ENCODE measurements around the gene FNDC11.
"Not testable (repeated sequence)": the region's sequence is repeated elsewhere in the genome, so short reads cannot be mapped to it uniquely, and the experiment has no call there.

Gene FNDC11

DNA sequence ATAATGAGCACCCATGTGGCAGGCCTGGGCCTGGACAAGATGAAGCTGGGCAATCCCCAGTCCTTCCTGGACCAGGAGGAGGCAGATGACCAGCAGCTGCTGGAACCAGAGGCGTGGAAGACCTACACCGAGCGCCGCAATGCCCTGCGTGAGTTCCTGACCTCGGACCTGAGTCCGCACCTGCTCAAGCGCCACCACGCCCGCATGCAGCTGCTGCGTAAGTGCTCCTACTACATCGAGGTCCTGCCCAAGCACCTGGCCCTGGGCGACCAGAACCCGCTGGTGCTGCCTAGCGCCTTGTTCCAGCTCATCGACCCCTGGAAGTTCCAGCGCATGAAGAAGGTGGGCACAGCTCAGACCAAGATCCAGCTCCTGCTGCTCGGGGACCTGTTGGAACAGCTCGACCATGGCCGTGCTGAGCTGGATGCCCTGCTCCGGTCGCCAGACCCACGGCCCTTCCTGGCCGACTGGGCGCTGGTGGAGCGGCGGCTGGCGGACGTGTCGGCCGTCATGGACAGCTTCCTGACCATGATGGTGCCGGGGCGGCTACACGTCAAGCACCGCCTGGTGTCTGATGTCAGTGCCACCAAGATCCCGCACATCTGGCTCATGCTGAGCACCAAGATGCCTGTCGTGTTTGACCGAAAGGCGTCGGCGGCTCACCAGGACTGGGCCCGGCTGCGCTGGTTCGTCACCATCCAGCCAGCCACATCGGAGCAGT is 1.9 kb downstream of the FNDC11 start:
- DNase-seq: no peak

DNA sequence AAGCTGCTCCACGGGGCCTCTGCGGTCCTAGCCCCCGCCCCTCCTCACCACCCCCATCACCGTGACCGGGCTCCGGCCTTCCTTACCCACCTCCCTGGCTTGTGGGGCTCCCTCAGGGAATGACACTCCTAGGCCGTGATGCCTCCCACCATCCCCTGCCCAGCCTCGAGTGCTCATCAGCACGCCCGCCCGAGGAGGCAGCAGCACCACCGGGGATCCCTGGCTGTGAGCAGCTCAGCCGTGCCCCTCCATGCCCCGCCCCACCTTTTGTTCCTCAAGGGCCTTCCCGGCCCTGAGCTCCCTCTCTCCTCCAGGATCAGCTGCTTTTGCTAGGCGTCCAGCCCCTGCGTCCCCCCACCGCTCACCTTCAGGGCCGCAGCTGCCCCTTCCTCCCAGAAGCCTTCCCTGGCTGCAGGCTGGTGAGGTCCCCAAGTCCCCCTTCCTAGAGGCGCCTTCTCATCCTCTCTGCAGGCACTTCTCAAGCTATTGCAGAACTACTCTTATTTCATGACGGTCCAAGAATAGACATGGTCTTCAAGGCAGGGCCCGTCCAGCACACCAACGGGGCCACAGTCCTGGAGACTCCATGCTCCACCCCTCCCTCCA is 3.0 kb downstream of the FNDC11 start:
- DNase-seq: no peak

GRCh38 chr20:63557481-63557891 is 3.5 kb downstream of the FNDC11 start:
- DNase-seq: no peak

DNA sequence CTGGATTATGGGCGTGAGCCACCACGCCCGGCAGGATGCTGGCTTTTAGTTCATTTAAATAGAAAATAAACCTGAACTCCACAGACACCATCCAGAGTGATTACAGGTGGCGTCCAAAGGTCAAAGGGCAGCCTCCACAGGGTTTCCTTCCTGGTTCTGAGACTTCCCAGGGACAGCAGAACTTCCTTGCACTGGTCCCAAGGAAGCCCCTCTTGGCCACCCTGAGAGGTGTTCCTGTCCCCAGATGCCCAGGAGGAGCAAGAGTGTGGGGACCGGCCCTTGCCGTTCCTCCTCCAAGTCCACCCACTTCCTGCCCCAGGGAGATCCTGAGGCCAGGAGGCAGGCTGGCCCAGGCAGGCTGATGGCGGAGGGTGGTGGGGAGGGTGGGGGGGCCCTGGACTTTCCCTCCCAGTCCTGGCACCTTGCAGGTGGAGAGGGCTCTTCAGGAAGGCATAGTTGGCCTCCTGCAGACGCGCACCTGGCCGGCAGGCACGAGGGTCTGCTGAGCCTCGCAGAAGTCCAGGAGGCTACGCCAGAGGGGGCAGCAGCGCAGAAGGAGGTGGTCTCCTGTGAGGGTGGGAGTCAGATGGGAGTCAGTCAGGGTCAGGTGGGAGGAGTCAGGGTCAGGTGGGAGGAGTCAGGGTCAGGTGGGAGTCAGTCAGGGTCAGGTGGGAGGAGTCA is 5.0 kb downstream of the FNDC11 start:
- no peak for DNase-seq

DNA sequence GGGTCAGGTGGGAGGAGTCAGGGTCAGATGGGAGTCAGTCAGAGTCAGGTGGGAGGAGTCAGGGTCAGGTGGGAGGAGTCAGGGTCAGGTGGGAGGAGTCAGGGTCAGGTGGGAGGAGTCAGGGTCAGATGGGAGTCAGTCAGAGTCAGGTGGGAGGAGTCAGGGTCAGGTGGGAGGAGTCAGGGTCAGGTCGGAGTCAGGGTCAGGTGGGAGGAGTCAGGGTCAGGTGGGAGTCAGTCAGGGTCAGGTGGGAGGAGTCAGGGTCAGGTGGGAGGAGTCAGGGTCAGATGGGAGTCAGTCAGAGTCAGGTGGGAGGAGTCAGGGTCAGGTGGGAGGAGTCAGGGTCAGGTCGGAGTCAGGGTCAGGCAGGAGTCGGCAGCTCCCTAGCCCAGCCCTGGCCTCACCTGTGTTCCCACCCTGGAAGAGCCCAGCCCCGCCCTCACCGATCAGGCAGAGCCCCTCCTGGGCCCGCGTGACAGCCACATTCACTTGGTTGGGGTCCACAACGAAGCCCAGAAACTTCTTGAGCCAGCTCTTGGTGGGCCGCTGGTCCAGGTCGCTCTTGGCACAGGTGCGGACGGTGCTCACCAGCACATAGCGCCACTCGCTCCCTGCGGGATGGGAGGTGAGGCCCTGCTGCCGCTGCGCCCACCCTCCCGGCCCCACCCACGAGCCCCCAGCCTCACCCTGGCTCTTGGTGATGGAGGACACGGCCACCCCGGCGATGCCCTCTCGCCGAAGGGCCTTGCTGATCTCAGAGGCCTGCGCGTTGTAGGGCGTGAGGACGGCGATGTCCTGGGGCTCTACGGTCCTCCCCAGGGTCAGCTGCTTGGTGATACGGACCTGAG is 5.8 kb downstream of the FNDC11 start:
- DNase-seq: not testable (repeated sequence)

DNA sequence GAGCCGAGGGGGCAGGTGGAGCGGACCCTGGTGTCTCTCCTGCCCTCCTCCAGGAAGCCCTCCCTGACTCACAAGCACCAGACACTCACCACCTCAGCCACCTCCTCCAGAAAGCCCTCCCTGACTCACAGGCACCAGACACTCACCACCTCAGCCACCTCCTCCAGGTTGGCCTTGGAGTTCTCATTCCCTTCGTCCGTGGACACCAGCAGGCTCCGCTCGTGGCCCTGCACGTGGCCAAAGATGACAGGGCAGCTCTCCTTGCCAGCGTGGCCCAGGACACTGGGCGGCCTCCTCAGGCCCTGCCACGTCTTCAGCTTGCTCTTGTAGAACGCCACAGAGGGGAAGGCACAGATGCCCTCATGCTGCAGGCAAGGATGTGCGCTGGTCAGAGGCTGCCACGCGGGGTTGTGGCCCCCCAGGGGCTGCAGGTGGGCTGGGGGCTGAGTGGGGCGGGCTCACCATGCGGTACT is 6.4 kb downstream of the FNDC11 start:
- DNase-seq: no peak

GRCh38 chr20:63560856-63561609 is 7.1 kb downstream of the FNDC11 start:
- no peak for DNase-seq

- DNase-seq: no peak
Measured at GRCh38 chr20:63561624-63562396, 7.9 kb downstream of the FNDC11 start.

- DNase-seq: no peak
Measured at GRCh38 chr20:63562461-63563224, 8.7 kb downstream of the FNDC11 start.

- DNase-seq: no peak
Measured at GRCh38 chr20:63563225-63563935, 9.4 kb downstream of the FNDC11 start.

- DNase-seq: no peak
Measured at GRCh38 chr20:63564036-63564810, 10.3 kb downstream of the FNDC11 start.

DNA sequence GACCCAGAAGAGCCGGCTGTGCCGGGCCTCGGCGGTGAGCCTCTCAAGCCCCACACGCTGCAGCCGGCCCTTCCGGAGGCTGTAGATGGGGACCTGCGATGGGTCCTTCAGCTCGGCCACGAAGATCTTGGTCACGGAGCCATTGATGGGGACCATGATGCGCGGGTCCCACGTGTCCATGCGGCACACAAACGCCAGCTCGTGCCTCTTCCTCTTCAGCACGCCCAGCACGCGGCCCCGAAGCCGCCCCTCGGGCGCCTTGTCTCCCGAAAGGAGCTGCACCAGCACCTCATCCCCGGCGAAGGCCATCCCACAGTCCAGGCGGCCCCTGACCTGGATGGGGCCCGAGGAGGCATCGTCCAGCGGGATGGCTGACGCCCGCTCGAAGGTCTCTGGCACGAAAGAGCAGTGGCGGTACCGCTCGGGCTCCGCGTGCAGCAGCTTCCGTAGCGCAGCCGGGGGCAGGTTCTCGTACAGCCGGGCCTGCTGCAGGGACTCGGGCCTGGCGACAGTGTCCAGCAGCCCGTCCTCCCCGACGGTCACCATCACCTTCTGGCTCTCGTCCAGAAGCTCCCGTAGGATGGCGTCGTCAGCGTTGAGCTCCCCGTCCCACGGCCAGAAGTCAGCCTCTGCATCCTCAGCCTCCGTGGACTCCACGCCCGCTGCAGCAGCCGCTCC is 11.2 kb downstream of the FNDC11 start:
- DNase-seq: no peak

GRCh38 chr20:63565699-63566335 is 11.9 kb downstream of the FNDC11 start:
- DNase-seq: no peak

DNA sequence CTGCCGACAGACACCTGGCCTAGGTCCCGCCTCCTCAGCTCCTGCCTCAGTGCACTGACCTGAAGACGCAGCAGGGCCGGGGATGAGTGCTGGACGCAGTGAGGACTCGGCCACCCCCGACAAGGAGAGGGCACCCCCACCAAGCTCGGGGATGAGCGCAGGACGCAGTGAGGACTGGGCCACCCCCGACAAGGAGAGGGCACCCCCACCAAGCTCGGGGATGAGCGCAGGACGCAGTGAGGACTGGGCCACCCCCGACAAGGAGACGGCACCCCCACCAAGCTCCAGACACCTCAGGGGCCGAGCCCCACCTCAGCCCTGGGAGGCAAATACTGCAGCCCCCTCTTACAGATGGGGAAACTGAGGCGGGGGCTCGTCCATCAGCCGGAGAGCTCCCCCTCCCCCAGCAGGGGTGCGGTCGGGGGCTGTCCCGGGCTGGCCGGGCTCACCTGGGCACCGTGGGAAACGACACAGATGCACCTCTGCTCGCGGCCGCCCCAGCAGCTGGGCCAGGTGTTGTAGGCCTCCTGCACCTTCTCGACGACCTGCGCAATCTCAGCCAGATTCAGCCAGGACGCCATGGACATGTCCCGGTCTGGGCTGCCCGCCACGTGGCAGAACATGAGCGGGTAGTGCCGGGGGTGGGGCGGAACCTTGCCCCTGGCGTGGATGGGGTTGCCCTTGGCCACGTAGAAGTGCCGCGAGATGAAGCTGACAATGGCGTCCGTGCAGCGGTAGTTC is 12.6 kb downstream of the FNDC11 start:
- no peak for DNase-seq

DNA sequence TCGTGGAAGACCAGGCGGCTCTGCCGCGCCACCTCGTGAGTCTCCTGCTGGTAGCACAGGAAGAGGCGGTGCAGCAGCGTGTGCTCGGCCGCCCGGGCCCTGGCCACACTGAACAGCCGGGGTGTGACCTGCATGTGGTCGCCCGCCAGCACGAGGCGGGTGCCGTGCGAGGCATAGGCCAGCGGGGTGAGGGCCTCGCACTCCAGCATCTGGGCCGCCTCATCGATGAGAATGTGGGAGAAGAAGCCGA is 13.1 kb downstream of the FNDC11 start:
- no peak for DNase-seq

GRCh38 chr20:63567386-63568169 is 13.6 kb downstream of the FNDC11 start:
- DNase-seq: no peak

All from fibroblast of skin of right quadriceps (primary cell).